Osteoblast (primary cell): ENCODE measurements around the gene SOBP. TPM values are rescaled to one million over a fixed set of nuclear protein-coding genes. Genes with fewer than 3 reads are reported as not detected.

Source experiments
- DNase-seq: peaks from one replicate; pipeline ENCODE4 v3.0.0; 2011; ENCODE audit warnings: low spot score, mixed read lengths; ENCODE audit not compliant: insufficient read length; ENCODE audit errors: missing footprints
- H2AFZ ChIP-seq: 2 replicates; pipeline ENCODE4 v1.6.0; 2011; ENCODE audit warnings: mild to moderate bottlenecking, low read length
- H3K27ac ChIP-seq: 2 replicates; pipeline ENCODE4 v1.5.1; 2011; ENCODE audit warnings: mild to moderate bottlenecking, low read depth, low read length, moderate library complexity
- H3K27me3 ChIP-seq: 2 replicates; pipeline ENCODE4 v1.6.0; 2012; ENCODE audit warnings: mild to moderate bottlenecking, control low read depth, inconsistent platforms, low read length, moderate library complexity; ENCODE audit not compliant: insufficient read depth
- H3K36me3 ChIP-seq: 2 replicates; pipeline ENCODE4 v1.5.1; 2011; ENCODE audit warnings: mild to moderate bottlenecking, low read length, control low read depth, moderate library complexity; ENCODE audit not compliant: insufficient read depth
- H3K4me1 ChIP-seq: 2 replicates; pipeline ENCODE4 v1.5.1; 2011; ENCODE audit warnings: mild to moderate bottlenecking, low read length, control low read depth, moderate library complexity; ENCODE audit not compliant: insufficient read depth
- H3K4me2 ChIP-seq: 2 replicates; pipeline ENCODE4 v1.6.0; 2011; ENCODE audit warnings: mild to moderate bottlenecking, low read length; ENCODE audit not compliant: insufficient read depth
- H3K4me3 ChIP-seq: fragments of 200-600 bp; sonication (generic); 3 replicates; pipeline ENCODE4 v1.5.1; 2012; ENCODE audit warnings: mild to moderate bottlenecking, low read length, inconsistent platforms; ENCODE audit not compliant: insufficient read depth
- H3K79me2 ChIP-seq: 2 replicates; pipeline ENCODE4 v1.6.0; 2012; ENCODE audit warnings: mild to moderate bottlenecking, low read length, control low read depth, inconsistent platforms; ENCODE audit not compliant: insufficient read depth
- H3K9me3 ChIP-seq: 2 replicates; pipeline ENCODE4 v1.5.1; 2011; ENCODE audit warnings: low read depth, low read length, control low read depth
- H4K20me1 ChIP-seq: 2 replicates; pipeline ENCODE4 v1.6.0; 2012; ENCODE audit warnings: mild to moderate bottlenecking, low read length, control low read depth; ENCODE audit not compliant: insufficient read depth
- total RNA-seq: library from RNA; depleted of rRNA; stranded (reverse); fragments of >200 nt; gene quantifications from 2 replicates; pipeline ENCODE4 v1.2.3, GENCODE V29; 2012
- TF ChIP-seq, protein P1 (sequence below): IDR thresholded peaks from 2 replicates; pipeline ENCODE4 v1.5.1; 2011; ENCODE audit warnings: mild to moderate bottlenecking, low read depth, low read length, moderate library complexity; ENCODE audit errors: extremely low read depth

SOBP gene
- total RNA-seq, 1 donor: 3.6 TPM

- DNase-seq: no peak
- peak overlapping the region; percentile 98 for H3K27ac ChIP-seq
Observed at GRCh38 chr6:107692351-107692750, 202.4 kb downstream of the SOBP start.

GRCh38 chr6:107695061-107695720 is 205.3 kb downstream of the SOBP start:
- H3K4me1 ChIP-seq: peaks cover 66% of the 10 kb centered on the region
- H4K20me1 ChIP-seq: no peaks in the 10 kb centered on the region
- H3K9me3 ChIP-seq: no peaks in the 10 kb centered on the region
- H3K79me2 ChIP-seq: no peaks in the 10 kb centered on the region
- H3K27ac ChIP-seq: peak overlapping the region; percentile 98
- no peak overlapping the region for H3K4me3 ChIP-seq
- no peak overlapping the region for H3K4me2 ChIP-seq
- H2AFZ ChIP-seq: peak overlapping the region; percentile 18
- H3K27me3 ChIP-seq: no peaks in the 10 kb centered on the region
- H3K36me3 ChIP-seq: no peaks in the 10 kb centered on the region
- DNase-seq: no peak
- TF ChIP-seq, protein P1, sequence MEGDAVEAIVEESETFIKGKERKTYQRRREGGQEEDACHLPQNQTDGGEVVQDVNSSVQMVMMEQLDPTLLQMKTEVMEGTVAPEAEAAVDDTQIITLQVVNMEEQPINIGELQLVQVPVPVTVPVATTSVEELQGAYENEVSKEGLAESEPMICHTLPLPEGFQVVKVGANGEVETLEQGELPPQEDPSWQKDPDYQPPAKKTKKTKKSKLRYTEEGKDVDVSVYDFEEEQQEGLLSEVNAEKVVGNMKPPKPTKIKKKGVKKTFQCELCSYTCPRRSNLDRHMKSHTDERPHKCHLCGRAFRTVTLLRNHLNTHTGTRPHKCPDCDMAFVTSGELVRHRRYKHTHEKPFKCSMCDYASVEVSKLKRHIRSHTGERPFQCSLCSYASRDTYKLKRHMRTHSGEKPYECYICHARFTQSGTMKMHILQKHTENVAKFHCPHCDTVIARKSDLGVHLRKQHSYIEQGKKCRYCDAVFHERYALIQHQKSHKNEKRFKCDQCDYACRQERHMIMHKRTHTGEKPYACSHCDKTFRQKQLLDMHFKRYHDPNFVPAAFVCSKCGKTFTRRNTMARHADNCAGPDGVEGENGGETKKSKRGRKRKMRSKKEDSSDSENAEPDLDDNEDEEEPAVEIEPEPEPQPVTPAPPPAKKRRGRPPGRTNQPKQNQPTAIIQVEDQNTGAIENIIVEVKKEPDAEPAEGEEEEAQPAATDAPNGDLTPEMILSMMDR: no peak

More at GRCh38 chr6:107692351-107692750, 202.4 kb downstream of the SOBP start:
- H3K4me3 ChIP-seq: no peak overlapping the region
- no peaks in the 10 kb centered on the region for H4K20me1 ChIP-seq
- no peaks in the 10 kb centered on the region for H3K79me2 ChIP-seq
- TF ChIP-seq, protein P1: peak; percentile 11
- H2AFZ ChIP-seq: peak overlapping the region; percentile 56
- H3K4me2 ChIP-seq: peak overlapping the region; percentile 70
- no peaks in the 10 kb centered on the region for H3K36me3 ChIP-seq
- H3K27me3 ChIP-seq: no peaks in the 10 kb centered on the region
- no peaks in the 10 kb centered on the region for H3K9me3 ChIP-seq
- H3K4me1 ChIP-seq: peaks cover 57% of the 10 kb centered on the region

DNA sequence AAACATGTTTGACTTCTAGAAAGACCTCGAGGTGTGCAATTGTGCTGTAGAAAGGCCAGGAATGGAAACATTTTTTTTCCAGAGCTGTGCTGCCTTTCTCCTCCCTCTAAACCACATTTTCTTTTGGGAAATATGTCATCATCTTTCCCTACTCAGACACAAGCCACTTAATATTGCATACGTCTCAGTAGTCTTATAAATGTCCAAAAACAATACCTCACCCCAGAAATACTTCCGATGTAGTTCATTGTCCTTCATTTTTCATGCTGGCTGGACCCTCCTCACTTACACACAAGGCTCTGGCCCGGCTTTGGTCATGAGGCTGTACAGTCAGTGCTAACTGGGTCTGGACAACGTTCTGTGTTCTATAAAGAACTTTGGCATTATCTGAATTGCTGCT is 207.8 kb downstream of the SOBP start:
- Histone ChIP-seq H3K27ac (peak overlapping the region; percentile 98), H3K9me3 (no peaks in the 10 kb centered on the region), H3K79me2 (no peaks in the 10 kb centered on the region), H4K20me1 (no peaks in the 10 kb centered on the region), H2AFZ (peak overlapping the region; percentile 38), H3K4me1 (peaks cover 42% of the 10 kb centered on the region), H3K4me2 (peak overlapping the region; percentile 49), H3K4me3 (peak overlapping the region; percentile 7), H3K36me3 (no peaks in the 10 kb centered on the region), H3K27me3 (no peaks in the 10 kb centered on the region)
- TF ChIP-seq, protein P1: no peak
- no peak for DNase-seq

- no peaks in the 10 kb centered on the region for H3K79me2 ChIP-seq
- H4K20me1 ChIP-seq: no peaks in the 10 kb centered on the region
- H2AFZ ChIP-seq: peak overlapping the region; percentile 42
- peaks cover 39% of the 10 kb centered on the region for H3K4me1 ChIP-seq
- TF ChIP-seq, protein P1: no peak
- H3K4me3 ChIP-seq: peak overlapping the region; percentile 12
- H3K27me3 ChIP-seq: no peaks in the 10 kb centered on the region
- H3K36me3 ChIP-seq: no peaks in the 10 kb centered on the region
- H3K9me3 ChIP-seq: no peaks in the 10 kb centered on the region
- peak overlapping the region; percentile 49 for H3K4me2 ChIP-seq
- peak overlapping the region; percentile 98 for H3K27ac ChIP-seq
- DNase-seq: peak; percentile 93
Observed at GRCh38 chr6:107698146-107698545, 208.2 kb downstream of the SOBP start.
